ENCODE measurements around the gene PLCD4.

The PLCD4 gene

GRCh38 chr2:218607436-218608115 is at the start of gene PLCD4:
TSS of gene PLCD4 (plus strand) at chr2:218607899. CDS start at chr2:218615740, 7,841 bp downstream.
- WGBS (ENCODE audit: insufficient coverage, insufficient read length) = no CpG with 5 or more reads among the region's 8 CpGs

GRCh38 chr2:218557941-218558340 is 49.8 kb upstream of the PLCD4 start:
- Histone ChIP-seq H3K36me3 (ENCODE audit: control insufficient read depth, insufficient read depth, low read length) (peaks cover 9% of the 10 kb centered on the region; the same call in 1 of the 2 replicates), H3K27me3 (ENCODE audit: control insufficient read depth, insufficient read depth, low read length) (no peaks in the 10 kb centered on the region), H3K4me1 (ENCODE audit: control insufficient read depth, insufficient read depth, low read length) (peaks cover 1% of the 10 kb centered on the region; the same call in 1 of the 2 replicates), H3K27ac (ENCODE audit: low read length) (no peak overlapping the region), H3K9me3 (ENCODE audit: control insufficient read depth, insufficient read depth, low read length) (no peaks in the 10 kb centered on the region), H3K4me3 (ENCODE audit: low read length) (no peak overlapping the region)
- no peak for DNase-seq (ENCODE audit: low read depth, low spot score)
- WGBS (ENCODE audit: insufficient coverage, insufficient read length) = no CpG with 5 or more reads among the region's 2 CpGs

More at GRCh38 chr2:218607436-218608115, at the start of gene PLCD4:
- Histone ChIP-seq H3K9me3 (ENCODE audit: control insufficient read depth, insufficient read depth, low read length) (no peaks in the 10 kb centered on the region), H3K36me3 (ENCODE audit: control insufficient read depth, insufficient read depth, low read length) (no peaks in the 10 kb centered on the region), H3K4me1 (ENCODE audit: control insufficient read depth, insufficient read depth, low read length) (no peaks in the 10 kb centered on the region), H3K27ac (ENCODE audit: low read length) (no peak within 1 kb of the TSS), H3K27me3 (ENCODE audit: control insufficient read depth, insufficient read depth, low read length) (no peaks in the 10 kb centered on the region), H3K4me3 (ENCODE audit: low read length) (no peak within 1 kb of the TSS)
- DNase-seq (ENCODE audit: low read depth, low spot score) = no peak

GRCh38 chr2:218558986-218559385 is 48.7 kb upstream of the PLCD4 start:
- no peaks in the 10 kb centered on the region for H3K9me3 ChIP-seq (ENCODE audit: control insufficient read depth, insufficient read depth, low read length)
- WGBS (ENCODE audit: insufficient coverage, insufficient read length) = no CpG with 5 or more reads among the region's 3 CpGs
- DNase-seq (ENCODE audit: low read depth, low spot score) = no peak
- H3K27ac ChIP-seq (ENCODE audit: low read length) = no peak overlapping the region
- peaks cover 1% of the 10 kb centered on the region; the same call in 1 of the 2 replicates for H3K4me1 ChIP-seq (ENCODE audit: control insufficient read depth, insufficient read depth, low read length)
- H3K4me3 ChIP-seq (ENCODE audit: low read length) = no peak overlapping the region
- H3K27me3 ChIP-seq (ENCODE audit: control insufficient read depth, insufficient read depth, low read length) = no peaks in the 10 kb centered on the region
- H3K36me3 ChIP-seq (ENCODE audit: control insufficient read depth, insufficient read depth, low read length) = peaks cover 3% of the 10 kb centered on the region; the same call in 1 of the 2 replicates

GRCh38 chr2:218564056-218564455 is 43.6 kb upstream of the PLCD4 start:
- no peak for DNase-seq (ENCODE audit: low read depth, low spot score)
- WGBS (ENCODE audit: insufficient coverage, insufficient read length) = no CpG with 5 or more reads among the region's 1 CpG
- Histone ChIP-seq H3K4me1 (ENCODE audit: control insufficient read depth, insufficient read depth, low read length) (peaks cover 1% of the 10 kb centered on the region; the same call in 1 of the 2 replicates), H3K36me3 (ENCODE audit: control insufficient read depth, insufficient read depth, low read length) (peaks cover 1% of the 10 kb centered on the region; the same call in 1 of the 2 replicates), H3K9me3 (ENCODE audit: control insufficient read depth, insufficient read depth, low read length) (no peaks in the 10 kb centered on the region), H3K4me3 (ENCODE audit: low read length) (no peak overlapping the region), H3K27ac (ENCODE audit: low read length) (no peak overlapping the region), H3K27me3 (ENCODE audit: control insufficient read depth, insufficient read depth, low read length) (no peaks in the 10 kb centered on the region)

GRCh38 chr2:218566296-218566695 is 41.4 kb upstream of the PLCD4 start:
- Histone ChIP-seq H3K9me3 (ENCODE audit: control insufficient read depth, insufficient read depth, low read length) (no peaks in the 10 kb centered on the region), H3K36me3 (ENCODE audit: control insufficient read depth, insufficient read depth, low read length) (no peaks in the 10 kb centered on the region; the same call in 1 of the 2 replicates), H3K4me1 (ENCODE audit: control insufficient read depth, insufficient read depth, low read length) (peaks cover 1% of the 10 kb centered on the region; the same call in 1 of the 2 replicates), H3K4me3 (ENCODE audit: low read length) (no peak overlapping the region), H3K27ac (ENCODE audit: low read length) (no peak overlapping the region), H3K27me3 (ENCODE audit: control insufficient read depth, insufficient read depth, low read length) (no peaks in the 10 kb centered on the region)
- WGBS (ENCODE audit: insufficient coverage, insufficient read length) = no CpG with 5 or more reads among the region's 1 CpG
- DNase-seq (ENCODE audit: low read depth, low spot score) = no peak

- Histone ChIP-seq H3K27ac (ENCODE audit: low read length) (no peak overlapping the region), H3K9me3 (ENCODE audit: control insufficient read depth, insufficient read depth, low read length) (no peaks in the 10 kb centered on the region), H3K4me1 (ENCODE audit: control insufficient read depth, insufficient read depth, low read length) (peaks cover 1% of the 10 kb centered on the region; the same call in 1 of the 2 replicates), H3K4me3 (ENCODE audit: low read length) (peak overlapping the region; percentile 72; the same call in 1 of the 2 replicates), H3K36me3 (ENCODE audit: control insufficient read depth, insufficient read depth, low read length) (no peaks in the 10 kb centered on the region), H3K27me3 (ENCODE audit: control insufficient read depth, insufficient read depth, low read length) (no peaks in the 10 kb centered on the region)
- WGBS (ENCODE audit: insufficient coverage, insufficient read length) = no CpG with 5 or more reads among the region's 19 CpGs
- DNase-seq (ENCODE audit: low read depth, low spot score) = no peak
Observed at GRCh38 chr2:218567797-218568189, 39.9 kb upstream of the PLCD4 start.

- peak; percentile 89 for DNase-seq (ENCODE audit: low read depth, low spot score)
- Histone ChIP-seq H3K4me1 (ENCODE audit: control insufficient read depth, insufficient read depth, low read length) (peaks cover 1% of the 10 kb centered on the region; the same call in 1 of the 2 replicates), H3K27ac (ENCODE audit: low read length) (no peak within 1 kb of the TSS), H3K36me3 (ENCODE audit: control insufficient read depth, insufficient read depth, low read length) (no peaks in the 10 kb centered on the region), H3K4me3 (ENCODE audit: low read length) (peak within 1 kb of the TSS; percentile 93), H3K9me3 (ENCODE audit: control insufficient read depth, insufficient read depth, low read length) (no peaks in the 10 kb centered on the region), H3K27me3 (ENCODE audit: control insufficient read depth, insufficient read depth, low read length) (no peaks in the 10 kb centered on the region)
- WGBS (ENCODE audit: insufficient coverage, insufficient read length) = no CpG with 5 or more reads among the region's 77 CpGs
Observed at GRCh38 chr2:218568190-218569037, 39.3 kb upstream of the PLCD4 start, which contains the start of the genes CNOT9 and USP37. TSS of gene CNOT9 (plus strand) at chr2:218568839. CDS start at chr2:218568955, 116 bp downstream. TSS of gene USP37 (minus strand) at chr2:218568351. CDS start at chr2:218558653, 9,698 bp downstream.

GRCh38 chr2:218569038-218569431 is 38.7 kb upstream of the PLCD4 start:
- DNase-seq (ENCODE audit: low read depth, low spot score) = no peak
- Histone ChIP-seq H3K27ac (ENCODE audit: low read length) (no peak overlapping the region), H3K36me3 (ENCODE audit: control insufficient read depth, insufficient read depth, low read length) (no peaks in the 10 kb centered on the region), H3K4me1 (ENCODE audit: control insufficient read depth, insufficient read depth, low read length) (peaks cover 1% of the 10 kb centered on the region; the same call in 1 of the 2 replicates), H3K9me3 (ENCODE audit: control insufficient read depth, insufficient read depth, low read length) (no peaks in the 10 kb centered on the region), H3K27me3 (ENCODE audit: control insufficient read depth, insufficient read depth, low read length) (no peaks in the 10 kb centered on the region), H3K4me3 (ENCODE audit: low read length) (peak overlapping the region; percentile 93)
- WGBS (ENCODE audit: insufficient coverage, insufficient read length) = no CpG with 5 or more reads among the region's 31 CpGs

GRCh38 chr2:218569661-218570500 is 37.8 kb upstream of the PLCD4 start:
- H3K27me3 ChIP-seq (ENCODE audit: control insufficient read depth, insufficient read depth, low read length) = no peaks in the 10 kb centered on the region
- no peaks in the 10 kb centered on the region for H3K9me3 ChIP-seq (ENCODE audit: control insufficient read depth, insufficient read depth, low read length)
- peaks cover 1% of the 10 kb centered on the region; the same call in 1 of the 2 replicates for H3K4me1 ChIP-seq (ENCODE audit: control insufficient read depth, insufficient read depth, low read length)
- H3K4me3 ChIP-seq (ENCODE audit: low read length) = peak overlapping the region; percentile 93; the same call in 1 of the 2 replicates
- WGBS (ENCODE audit: insufficient coverage, insufficient read length) = no CpG with 5 or more reads among the region's 10 CpGs
- H3K36me3 ChIP-seq (ENCODE audit: control insufficient read depth, insufficient read depth, low read length) = no peaks in the 10 kb centered on the region
- no peak for DNase-seq (ENCODE audit: low read depth, low spot score)
- H3K27ac ChIP-seq (ENCODE audit: low read length) = no peak overlapping the region

All from iPS DF 6.9 (cell line).